CD4-positive, alpha-beta T cell treated with Interleukin-4 for 4 hours (primary cell): ENCODE results near the gene ZNF212.
"Not testable (repeated sequence)": the region's sequence is repeated elsewhere in the genome, so short reads cannot be mapped to it uniquely, and the experiment has no call there.

Source experiments
- DNase-seq: peaks from one replicate; pipeline ENCODE4 v3.0.0-alpha.2; 2020

ZNF212 gene

GRCh38 chr7:149255174-149255573 is 15.7 kb downstream of the ZNF212 start:
- no peak for DNase-seq

GRCh38 chr7:149256568-149256967 is 17.1 kb downstream of the ZNF212 start:
- no peak for DNase-seq

GRCh38 chr7:149257146-149257545 is 17.7 kb downstream of the ZNF212 start:
- DNase-seq, result no peak

GRCh38 chr7:149261316-149261828 is 21.9 kb downstream of the ZNF212 start:
- DNase-seq, result no peak

GRCh38 chr7:149261829-149262617 is 22.6 kb downstream of the ZNF212 start, which contains the start of gene ZNF783:
TSS of gene ZNF783 (plus strand) at chr7:149262196. CDS start at chr7:149262334, 138 bp downstream.
- DNase-seq, result peak; percentile 88

- no peak for DNase-seq
Observed at GRCh38 chr7:149266451-149266850, 27.0 kb downstream of the ZNF212 start.

GRCh38 chr7:149267733-149268132 is 28.3 kb downstream of the ZNF212 start:
- no peak for DNase-seq

GRCh38 chr7:149274424-149274823 is 35.0 kb downstream of the ZNF212 start:
- not testable (repeated sequence) for DNase-seq

- DNase-seq, result no peak
Observed at GRCh38 chr7:149277871-149278270, 38.4 kb downstream of the ZNF212 start.

- DNase-seq, result no peak
Observed at GRCh38 chr7:149278396-149278795, 38.9 kb downstream of the ZNF212 start.

GRCh38 chr7:149279111-149279743 is 39.8 kb downstream of the ZNF212 start:
- DNase-seq, result no peak

GRCh38 chr7:149280151-149280550 is 40.7 kb downstream of the ZNF212 start:
- DNase-seq, result no peak

- no peak for DNase-seq
Observed at GRCh38 chr7:149280661-149281507, 41.4 kb downstream of the ZNF212 start.

GRCh38 chr7:149281508-149282330 is 42.3 kb downstream of the ZNF212 start:
- no peak for DNase-seq

- no peak for DNase-seq
Observed at GRCh38 chr7:149282331-149282655, 42.8 kb downstream of the ZNF212 start.

- no peak for DNase-seq
Observed at GRCh38 chr7:149283321-149283720, 43.9 kb downstream of the ZNF212 start.

GRCh38 chr7:149284343-149284742 is 44.9 kb downstream of the ZNF212 start:
- peak; percentile 54 for DNase-seq

GRCh38 chr7:149284850-149285585 is 45.6 kb downstream of the ZNF212 start:
- DNase-seq, result peak; percentile 96

GRCh38 chr7:149285603-149286002 is 46.2 kb downstream of the ZNF212 start:
- no peak for DNase-seq

- DNase-seq, result no peak
Observed at GRCh38 chr7:149286811-149287400, 47.5 kb downstream of the ZNF212 start.

- DNase-seq, result no peak
Observed at GRCh38 chr7:149287622-149288021, 48.2 kb downstream of the ZNF212 start.
